ENCODE data around the gene RBM20.

Gene RBM20

DNA sequence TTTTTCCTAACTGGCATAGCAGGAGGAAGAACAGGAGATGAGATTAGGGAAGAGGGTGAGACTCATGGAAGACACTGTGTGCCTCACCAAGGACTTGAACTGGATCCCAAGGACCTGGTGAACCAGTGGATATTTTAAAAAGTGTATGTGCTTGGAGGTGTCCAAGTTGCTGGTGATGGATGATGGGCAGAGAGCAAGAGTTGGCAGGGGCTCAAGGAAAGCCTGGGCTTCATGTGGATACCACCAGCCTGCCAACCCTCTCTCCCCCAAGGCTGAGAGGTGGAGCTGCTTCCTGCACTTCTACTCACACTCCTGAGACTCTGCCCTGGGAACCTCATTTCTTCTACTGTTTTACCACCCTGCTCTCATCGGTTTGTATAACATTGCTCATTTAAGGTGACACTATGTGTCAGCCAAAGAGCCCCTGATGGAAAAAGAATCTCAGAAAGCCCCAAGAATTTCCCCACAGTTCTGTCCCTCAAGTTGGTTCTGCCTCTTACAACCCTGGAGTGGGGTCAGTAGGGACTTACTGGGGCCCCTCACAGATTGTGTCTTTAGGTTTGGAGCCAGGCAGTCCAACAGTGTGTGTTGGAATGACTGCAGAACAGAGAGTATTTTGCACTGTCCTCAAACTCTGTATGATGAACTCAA is 171.3 kb downstream of the RBM20 start:
- no peak for DNase-seq

DNA sequence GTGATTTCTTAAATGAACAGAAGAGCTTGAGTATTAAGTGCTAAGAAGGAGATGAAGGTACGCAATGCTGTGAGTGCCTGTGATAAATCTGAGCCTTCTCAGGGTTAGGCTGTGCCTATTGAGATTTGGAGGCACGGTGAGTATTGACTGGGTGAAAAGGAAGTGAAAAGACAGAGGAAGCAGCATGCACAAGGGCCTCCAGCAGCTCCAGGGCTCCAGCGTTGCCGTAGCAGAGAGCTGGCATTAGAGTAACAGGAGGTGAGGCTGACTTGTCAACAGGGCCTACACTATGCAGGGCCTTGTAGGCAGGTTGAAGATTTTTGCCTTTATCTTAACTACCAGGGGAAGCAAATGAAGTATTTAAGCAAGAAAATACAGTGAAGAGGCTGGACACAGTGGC is 173.5 kb downstream of the RBM20 start:
- no peak for DNase-seq

DNA sequence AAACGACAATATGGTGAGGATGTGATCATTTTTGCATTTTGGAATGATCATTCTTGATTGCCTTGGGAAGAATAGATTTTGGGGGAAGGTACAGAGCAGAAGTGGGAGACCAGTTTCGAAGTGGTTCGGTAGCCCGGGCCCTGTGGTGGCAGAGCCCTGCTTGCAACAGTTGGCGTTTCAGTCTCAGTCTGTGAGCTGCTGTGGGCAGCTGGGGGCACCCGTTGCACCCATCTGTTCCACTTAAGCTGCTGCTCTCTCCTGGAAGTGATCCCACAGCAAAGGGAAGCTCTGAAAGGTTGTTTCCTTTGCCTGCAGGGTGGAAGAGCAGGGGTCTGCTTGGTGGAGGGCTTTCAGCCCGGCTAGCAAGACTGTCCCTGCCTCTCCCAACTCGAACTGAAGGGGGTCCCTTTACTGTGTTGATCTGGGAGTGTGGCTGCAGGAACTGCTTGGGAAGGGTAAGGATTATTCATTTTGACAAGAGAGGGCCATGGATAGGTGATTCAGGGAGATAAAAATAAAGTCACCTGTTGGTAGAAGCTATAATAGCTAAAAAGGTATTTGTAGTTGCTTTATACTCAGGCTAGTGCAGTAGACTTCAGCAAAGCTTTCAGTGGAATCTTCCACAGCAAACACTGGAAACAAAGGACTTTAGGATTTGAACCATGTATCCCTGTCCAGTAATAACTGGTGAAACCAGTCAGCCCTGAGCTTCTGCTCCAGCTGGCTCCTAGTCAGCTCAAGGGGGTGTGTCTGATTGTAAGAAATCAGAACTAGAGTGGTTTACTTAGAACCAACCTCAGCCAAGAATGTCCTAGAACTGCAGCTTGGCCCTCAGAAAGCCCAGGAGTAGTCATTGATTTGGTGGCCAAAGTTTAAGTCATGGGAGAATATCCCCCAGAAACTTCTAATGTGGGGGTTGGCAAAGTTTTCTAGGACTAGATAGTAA is 174.4 kb downstream of the RBM20 start:
- no peak for DNase-seq

DNA sequence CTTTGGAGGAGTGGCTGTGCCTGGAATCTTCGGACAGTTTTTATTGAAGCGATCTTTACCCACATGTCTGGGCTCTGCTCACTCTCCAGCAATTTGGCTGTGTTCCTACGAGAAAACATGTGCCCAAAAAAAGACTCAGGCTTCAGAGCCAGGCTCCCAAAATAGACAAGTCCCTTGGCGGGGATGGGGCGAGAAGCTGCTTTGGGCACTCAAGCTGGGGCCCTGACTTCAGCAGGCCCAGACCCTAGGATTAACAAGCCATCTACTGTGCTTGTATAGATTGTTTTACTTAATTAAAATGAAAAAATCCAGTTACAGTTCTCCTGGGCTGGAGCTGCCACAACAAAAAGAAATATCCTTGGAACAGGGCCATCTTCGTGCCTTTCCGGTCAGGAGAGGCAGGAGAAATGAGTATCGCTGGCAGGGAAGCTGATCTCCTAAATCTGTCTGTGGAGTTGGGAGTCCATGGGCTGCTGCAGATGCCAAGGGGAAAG is 176.2 kb downstream of the RBM20 start:
- no peak for DNase-seq

DNA sequence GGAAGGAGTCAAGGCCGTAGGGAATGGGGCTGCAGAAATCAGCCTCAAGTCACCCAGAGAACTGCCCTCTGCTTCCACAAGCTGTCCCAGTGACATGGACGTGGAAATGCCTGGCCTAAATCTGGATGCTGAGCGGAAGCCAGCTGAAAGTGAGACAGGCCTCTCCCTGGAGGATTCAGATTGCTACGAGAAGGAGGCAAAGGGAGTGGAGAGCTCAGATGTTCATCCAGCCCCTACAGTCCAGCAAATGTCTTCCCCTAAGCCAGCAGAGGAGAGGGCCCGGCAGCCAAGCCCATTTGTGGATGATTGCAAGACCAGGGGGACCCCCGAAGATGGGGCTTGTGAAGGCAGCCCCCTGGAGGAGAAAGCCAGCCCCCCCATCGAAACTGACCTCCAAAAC is 177.4 kb downstream of the RBM20 start:
- DNase-seq: no peak

DNA sequence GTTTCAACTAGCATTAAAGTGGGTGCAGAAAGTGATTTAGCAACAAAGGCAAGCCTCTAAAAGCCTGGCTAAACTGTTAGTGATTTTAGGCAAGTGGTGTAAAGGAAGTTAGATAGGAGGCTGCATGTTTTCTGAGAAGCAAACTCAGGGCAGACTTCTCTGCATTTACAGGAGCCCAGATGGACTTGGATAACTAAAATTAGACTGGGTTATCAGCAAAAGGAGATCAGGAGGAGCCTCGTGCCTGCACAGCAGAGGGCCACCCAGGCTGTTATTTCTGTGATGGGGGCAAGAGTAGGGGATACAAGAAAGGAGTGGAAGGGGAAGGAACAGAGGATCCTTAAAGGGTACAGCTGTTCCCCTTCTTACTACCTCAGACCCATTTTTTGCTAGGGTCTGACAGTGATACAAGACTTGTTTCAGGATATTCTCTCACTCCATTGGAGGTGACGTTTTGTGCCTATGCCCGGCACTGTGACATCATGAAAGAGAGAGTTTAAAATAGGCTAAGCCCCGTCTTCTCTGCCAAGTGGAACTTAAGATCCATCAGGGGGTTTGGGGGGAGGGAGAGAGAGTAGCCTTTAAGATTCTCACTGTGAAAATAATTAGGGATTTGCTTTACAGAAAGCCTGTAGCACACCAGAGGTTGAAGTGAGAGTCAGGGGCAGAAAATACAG is 178.0 kb downstream of the RBM20 start:
- no peak for DNase-seq

DNA sequence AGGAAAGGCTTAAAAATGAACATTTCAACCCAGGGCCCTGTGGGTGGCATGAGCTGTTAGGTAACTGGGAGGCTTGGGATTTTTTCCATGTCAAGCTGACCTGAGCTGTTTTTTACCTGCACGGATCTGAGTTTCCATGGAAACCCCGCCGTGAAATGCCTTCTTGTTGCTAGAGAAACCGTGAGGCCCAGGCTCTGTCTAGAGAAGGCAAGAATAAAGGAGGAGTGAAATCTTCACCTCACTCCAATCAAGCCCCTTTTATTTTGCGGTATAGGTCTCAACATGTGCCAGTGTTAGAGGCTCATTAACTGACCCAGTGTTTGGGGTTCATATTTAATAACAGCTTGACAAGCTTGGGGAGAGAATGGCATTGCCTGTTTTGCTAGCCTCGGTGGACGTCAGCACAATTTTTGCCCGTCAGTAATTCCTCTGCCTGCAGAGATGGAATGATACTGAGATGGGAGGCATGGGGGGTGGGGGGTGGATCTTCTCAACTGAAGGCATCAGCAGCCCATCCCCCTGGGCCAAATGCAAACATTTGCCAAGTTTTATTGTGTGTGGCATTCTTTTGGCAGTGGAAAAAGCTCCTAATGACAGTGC is 178.7 kb downstream of the RBM20 start:
- no peak for DNase-seq

DNA sequence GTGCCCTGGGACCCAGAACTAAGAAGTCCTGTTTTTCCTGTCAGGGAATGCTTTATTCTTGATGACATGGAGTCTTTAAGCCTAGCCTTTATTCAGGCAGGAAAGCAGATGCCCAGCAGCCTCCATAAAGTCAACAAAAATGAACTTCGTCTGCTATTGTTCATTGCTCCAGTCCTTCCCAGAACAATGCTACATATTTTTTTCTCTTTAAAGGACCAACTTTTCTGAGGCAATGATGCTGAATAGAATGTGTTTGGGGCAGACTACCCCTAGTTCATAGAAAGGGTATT is 180.0 kb downstream of the RBM20 start:
- no peak for DNase-seq

DNA sequence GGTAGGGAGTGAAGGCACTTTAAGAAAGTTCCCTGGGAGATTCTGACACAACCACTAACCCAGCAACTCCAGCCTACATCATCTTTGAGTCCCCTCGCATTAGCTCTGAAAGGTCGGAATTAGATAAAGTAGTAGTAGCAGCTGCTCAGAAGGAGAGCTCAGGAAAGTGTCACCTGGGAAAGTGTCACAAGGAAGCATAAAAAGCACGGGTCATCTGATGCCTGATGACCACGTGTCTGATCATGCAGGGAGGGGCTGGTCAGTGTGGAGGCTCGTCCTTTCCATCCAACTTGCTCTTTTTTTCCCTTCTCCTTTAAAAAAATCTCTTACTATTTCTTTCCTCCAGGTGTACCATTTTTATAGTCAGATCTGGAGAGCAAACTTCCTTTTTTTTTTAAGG is 180.5 kb downstream of the RBM20 start:
- no peak for DNase-seq

DNA sequence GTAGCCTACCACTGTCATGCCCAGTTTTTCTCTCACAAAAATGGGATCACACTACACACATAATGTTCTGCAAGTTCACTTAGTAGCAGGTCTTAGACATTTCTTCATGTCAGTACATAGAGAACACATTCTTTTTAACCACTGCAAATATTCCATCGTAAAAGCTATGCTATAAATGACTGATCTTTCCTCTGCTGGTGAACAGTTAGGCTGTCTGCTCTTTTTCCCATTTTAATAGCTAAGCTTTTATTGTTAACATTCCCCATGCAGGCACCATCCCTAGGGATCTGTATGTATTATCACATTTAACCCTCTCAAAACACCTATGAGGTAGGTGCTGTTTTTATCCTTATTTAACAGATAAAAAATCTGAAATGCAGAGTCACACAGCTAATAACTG is 181.4 kb downstream of the RBM20 start:
- no peak for DNase-seq

DNA sequence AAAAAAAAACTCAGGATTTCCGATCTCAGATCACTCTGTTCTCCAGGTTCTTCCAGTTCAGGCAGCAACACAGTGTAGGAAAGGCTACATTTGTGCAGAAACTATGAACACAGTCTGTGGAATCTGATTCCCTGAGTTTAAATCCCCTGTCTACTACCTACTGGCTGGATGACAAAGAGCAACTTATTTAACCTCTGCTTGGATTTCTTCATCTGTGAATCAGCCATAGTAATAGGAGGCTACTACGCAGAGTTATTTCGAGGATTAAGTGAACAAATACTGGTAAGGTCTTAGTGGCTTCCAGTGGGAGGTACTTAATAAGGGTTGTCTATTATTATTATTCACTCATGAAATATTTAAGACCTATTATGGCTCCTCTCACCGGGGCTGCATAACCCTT is 183.3 kb downstream of the RBM20 start:
- DNase-seq: no peak

DNA sequence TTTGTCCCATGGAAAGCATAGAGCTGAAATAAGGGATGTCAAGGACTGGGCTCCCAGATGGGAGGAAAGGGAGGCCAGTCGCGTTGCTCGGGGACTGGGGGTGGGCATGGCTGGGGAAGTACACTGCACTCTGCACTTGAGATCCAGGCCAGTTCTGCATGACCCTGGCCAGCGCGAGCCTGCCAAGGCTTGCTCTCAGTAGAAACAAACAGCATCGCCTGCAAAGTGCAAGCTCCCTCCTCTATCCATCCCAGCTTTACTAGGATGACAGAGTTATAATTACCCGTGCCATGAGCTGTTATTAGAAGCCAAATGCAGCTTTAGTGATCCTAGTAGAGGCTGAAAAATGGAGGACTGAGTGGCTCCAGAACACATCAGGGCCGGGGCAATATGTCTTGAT is 183.7 kb downstream of the RBM20 start:
- no peak for DNase-seq

DNA sequence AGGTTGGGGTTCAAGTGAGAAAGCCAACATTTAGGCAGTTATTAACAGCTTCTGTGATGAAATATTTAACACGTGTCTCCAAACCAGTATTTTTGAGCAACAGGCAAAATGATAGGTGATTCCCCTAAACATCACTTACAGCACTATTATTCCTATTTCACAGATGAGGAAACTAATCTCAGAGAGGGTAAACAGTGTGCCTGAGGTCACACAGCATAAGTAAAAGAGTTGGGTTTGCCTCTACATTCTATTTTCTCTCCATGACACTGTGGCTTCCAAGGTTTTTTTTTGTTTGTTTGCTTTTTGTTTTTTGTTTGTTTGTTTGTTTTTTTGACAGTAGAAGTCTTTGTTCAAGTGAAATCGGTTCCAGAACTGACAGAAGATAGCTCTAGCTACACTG is 184.4 kb downstream of the RBM20 start:
- no peak for DNase-seq

DNA sequence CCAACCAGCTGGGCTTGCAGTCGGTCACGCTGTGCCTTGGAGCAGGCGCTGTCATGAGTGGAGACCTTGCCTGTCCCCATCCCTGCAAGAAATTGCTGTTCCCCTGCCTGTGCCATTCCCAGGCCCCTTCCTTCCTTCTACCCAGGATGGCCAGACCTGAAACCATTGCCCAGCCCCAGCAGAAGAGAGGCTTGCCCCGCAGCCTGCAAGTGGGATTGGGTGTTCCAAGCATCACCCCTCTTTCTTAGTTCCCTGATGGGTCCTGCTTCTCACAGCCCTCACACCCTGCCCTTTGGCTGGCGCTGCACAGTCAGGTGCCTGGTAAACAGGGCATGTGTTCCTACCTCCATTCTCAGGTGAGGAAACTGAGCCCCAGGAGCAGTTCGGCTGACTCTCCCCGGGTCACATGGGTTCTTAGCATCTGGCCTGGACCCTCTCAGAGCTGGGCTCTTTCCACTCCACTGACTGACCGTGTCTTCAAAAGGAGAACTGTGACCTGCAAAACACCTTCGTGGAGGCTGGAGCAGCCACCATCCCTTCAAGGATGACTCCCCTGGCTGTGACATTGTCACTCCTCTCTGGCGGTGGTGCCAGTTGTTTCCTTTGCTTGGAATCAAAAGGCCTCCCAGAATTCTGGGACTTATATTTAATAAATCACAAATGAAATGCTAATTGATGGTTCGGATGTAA is 185.7 kb downstream of the RBM20 start:
- no peak for DNase-seq

DNA sequence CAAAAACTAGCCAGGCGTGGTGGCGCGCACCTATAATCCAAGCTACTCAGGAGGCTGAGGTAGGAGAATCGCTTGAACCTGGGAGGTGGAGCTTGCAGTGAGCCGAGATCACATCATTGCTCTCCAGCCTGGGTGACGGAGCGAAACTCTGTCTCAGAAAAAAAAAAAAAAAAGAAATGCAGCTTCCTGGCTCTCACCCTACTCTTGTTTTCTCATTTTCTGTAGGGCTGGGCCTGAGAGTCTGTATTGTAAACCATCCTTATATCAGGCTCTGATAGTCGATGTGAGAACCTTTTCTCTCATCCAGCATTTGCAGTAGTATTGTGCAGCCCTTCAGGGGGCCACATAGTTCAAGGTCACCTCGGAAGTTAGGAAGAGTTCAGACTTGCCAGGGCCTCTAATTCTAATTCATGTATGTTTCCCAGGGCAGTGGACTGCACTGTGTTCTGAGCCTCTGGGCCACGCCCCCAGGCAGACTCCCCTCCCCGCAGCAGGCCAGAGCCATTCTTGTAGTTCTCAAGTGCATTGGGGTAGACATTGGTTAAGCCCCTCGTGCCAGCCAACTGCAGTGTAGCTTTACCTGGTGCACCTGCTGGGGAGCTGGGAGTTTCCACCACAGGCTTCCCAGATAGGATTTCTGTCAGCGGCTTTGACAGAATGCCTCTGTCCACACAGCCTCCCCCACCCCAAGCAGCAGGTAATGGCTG is 189.3 kb downstream of the RBM20 start:
- no peak for DNase-seq

DNA sequence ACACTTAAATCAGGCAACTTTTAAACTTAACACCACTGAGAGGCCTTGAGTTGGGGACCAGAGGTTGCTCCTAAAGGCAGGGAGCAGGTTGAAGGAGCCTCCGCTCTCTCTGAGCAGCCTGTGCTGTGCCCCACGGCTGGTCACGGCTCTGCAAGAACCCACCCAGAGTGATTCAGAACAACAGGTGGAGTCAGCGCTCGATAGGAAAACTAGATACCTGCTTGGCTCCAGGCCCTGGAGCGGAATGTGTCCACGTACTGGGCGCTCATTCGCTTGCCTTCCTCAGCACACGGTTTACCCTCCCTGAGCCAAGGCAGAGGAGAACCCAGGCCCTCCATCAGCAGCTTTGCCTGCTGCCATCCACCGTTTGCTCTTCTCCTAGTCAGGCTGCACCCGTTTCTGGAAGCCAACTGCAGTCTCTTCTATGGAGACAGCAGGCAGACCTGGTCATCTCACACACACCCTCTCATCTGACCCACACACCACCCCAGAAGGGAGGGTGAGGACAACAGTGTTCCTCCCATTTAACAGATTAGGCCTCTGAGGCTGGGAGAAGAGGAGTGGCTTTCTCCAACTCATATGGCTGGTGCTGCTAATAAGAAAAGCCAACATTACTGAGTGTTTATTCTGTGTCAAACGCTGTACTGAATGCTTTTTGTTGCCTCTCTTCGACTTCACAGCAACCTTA is 189.9 kb downstream of the RBM20 start:
- DNase-seq: no peak

DNA sequence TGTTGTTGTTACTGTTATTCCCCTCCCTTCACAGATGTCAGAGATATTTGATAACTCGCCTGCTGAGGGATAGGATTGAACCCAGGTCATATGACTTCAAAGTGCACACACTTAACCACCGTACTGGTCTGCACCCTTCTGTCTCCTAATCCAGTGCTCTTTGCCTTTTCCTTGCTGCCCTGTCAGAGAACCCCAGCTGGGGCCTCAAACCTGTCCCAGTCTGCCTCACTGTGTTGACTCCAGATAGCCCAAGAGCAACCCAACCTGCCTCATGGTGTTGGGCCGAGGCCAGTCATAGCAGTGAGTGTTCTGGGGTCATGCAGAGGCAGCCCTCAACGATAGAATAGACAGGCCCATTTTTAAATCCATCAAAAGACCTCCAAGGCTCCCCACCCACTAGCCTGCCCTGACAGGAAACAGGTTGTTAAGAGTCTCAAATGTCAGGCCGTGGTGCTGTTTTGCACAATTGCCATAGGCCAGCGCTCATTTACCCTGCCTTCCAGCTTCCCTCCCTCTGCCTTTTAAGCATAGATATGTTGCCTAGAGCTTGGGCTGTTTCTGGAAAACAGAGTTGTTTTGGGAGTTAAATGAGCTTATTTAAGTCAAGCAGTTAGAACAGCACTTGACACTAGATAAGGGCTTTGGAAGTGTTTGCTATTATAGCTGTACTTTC is 190.6 kb downstream of the RBM20 start:
- no peak for DNase-seq

DNA sequence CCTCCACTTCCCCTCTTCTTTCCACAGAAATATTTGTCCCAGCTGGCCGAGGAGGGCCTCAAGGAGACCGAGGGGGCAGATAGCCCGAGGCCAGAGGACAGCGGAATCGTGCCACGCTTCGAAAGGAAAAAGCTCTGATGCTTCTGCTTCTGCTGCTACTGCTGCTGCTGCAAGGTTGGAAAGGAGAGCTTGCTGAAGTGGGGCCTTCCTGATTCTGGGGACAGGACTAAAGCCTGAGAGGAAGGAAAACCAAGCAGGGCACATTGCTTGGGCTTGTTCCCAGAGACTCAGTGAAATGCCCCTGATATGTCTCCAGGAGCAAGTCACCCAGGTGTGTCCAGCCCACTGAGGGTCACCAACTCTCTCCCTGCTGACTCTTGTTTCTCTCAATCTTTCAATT is 191.7 kb downstream of the RBM20 start:
- no peak for DNase-seq

DNA sequence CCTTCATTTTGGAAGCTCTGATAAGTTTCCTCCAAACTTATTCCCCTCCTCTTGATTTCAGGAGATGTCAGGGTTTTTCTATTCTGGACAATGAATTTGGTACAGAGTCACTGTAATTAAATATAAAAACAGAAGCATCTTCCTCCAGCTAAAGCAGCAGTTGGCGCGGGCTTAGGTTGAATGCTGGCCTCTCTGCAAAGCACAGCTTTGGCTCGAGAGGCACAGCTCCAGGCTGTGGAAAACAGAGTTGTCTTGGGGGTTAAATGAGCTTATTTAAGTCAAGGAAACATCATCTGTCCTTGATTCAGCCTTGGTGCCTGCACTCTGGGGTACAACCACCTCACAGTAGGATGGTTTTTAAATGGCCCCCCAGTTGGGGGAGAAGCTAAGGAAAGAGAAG is 192.6 kb downstream of the RBM20 start:
- DNase-seq: no peak

DNA sequence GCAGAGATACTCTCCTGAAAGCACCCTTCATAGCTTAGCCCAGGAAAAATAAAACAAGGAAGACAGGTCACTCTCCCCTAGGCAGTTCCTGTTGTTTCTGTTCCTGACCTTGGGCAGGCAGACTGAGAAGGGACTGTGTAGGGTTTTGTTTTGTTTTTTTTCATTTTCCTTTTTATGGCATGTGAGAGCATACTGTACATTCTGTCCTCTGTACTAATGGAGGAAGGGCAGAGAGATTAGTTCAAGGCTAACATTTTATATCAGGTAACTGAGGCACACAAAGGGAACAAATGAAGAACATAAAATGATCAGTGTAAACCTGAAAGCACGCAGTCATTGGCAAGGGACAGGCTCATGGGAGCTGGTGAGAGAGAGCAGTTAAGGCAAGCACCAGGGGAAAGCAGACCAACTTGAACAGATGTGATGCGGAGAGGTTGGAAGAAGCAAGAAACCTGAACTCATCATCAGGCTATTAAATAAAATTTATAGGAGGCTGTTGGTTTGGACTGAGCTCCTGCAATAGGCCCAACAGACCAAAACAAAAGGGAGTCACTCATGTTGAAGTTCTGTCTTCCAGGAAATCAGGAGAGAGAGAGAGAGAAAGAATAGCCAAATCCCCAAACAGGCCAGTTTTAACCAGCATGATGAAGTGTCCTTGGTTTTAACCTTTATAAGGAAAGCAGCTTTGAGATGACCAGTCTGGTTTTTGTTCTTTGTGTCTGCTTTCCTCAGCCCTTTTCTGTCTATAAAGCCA is 193.5 kb downstream of the RBM20 start:
- no peak for DNase-seq
